Esophagus squamous epithelium (tissue), 5 donors: ENCODE measurements around the gene DYNC1I1. TPM values are rescaled to one million over a fixed set of nuclear protein-coding genes. Genes with fewer than 3 reads are reported as not detected.

ENCODE experiments used
- DNase-seq: peaks from one replicate; lab custom pipeline; 2025; lab: John Stamatoyannopoulos, UW
- H3K27ac ChIP-seq, 4 donors: fragments of 200-600 bp; sonication (generic); one replicate each; pipeline ENCODE4 v1.5.1; 2016 to 2019; ENCODE audit warnings: mild to moderate bottlenecking in 1 of 4
- H3K27me3 ChIP-seq, 4 donors: fragments of 200-600 bp; sonication (generic); 1 replicate in 3 of 4; 2 replicates in 1 of 4; pipeline versions ENCODE4 v1.5.1 to v1.6.0; 2017 to 2021; ENCODE audit warnings: antibody characterized with exemption in 1 of 4
- H3K36me3 ChIP-seq, 3 donors: fragments of 200-600 bp; sonication (generic); one replicate each; pipeline ENCODE4 v1.5.1; 2016 to 2019
- H3K4me1 ChIP-seq, 3 donors: fragments of 200-600 bp; sonication (generic); one replicate each; pipeline ENCODE4 v1.5.1; 2017 to 2019
- H3K4me3 ChIP-seq, 4 donors: fragments of 200-600 bp; sonication (generic); 1 replicate in 3 of 4; 2 replicates in 1 of 4; pipeline ENCODE4 v1.5.1; 2016 to 2019; ENCODE audit warnings: mild to moderate bottlenecking in 2 of 4, moderate library complexity in 1 of 4
- H3K9me3 ChIP-seq, 3 donors: fragments of 200-600 bp; sonication (generic); one replicate each; pipeline ENCODE4 v1.5.1; 2016 to 2019
- POLR2A ChIP-seq, 4 donors: fragments of 450-650 bp; IDR thresholded peaks; one replicate each; pipeline ENCODE4 v1.6.1; 2017; ENCODE audit warnings: antibody characterized with exemption in 4 of 4, mild to moderate bottlenecking in 4 of 4, moderate library complexity in 3 of 4
- WGBS, 2 donors: methylation state at CpG; one replicate each; pipeline ENCODE4 v1.1.5; 2018; 5-methylcytosine and 5-hydroxymethylcytosine counted together
- intact Hi-C: fragments of 100-400 bp; cut with DNase I; formaldehyde crosslinking; loops from one replicate; pipeline ENCODE4 v1.15.0; 2022
- total RNA-seq, 4 donors: library from RNA; depleted of rRNA; stranded (reverse); fragments of >200 nt; gene quantifications; one replicate each; pipeline ENCODE4 v1.1.0, GENCODE V29; 2016
- TF ChIP-seq, protein P1 (sequence below), 6 experiments: fragments of 450-650 bp in 4 of 6; fragments of 200-600 bp in 2 of 6; sonication (generic) in 2 of 6; IDR thresholded peaks; one replicate each; pipeline ENCODE4 v1.5.1; 2016 to 2019; ENCODE audit warnings: antibody characterized with exemption in 6 of 6, mild to moderate bottlenecking in 4 of 6, moderate library complexity in 4 of 6
- donor health status: DM: yes; HTN: yes; CAD: no.

The DYNC1I1 gene
- total RNA-seq, 4 donors from 2014 or later, result 2.0 to 8.0 (median 2.4) TPM

- DNase-seq, result no peak
- Histone ChIP-seq H3K36me3 (no peaks in the 10 kb centered on the region), H3K9me3 (no peaks in the 10 kb centered on the region), H3K27me3 (peaks cover 0 to 4% (median 0%) of the 10 kb centered on the region in 4 donors), H3K27ac (no peak overlapping the region), H3K4me3 (no peak overlapping the region), H3K4me1 (peaks cover 0 to 1% (median 0%) of the 10 kb centered on the region in 3 donors)
- no peak for TF ChIP-seq POLR2A (IDR thresholded peaks at IDR 0.05)
- TF ChIP-seq, protein P1, sequence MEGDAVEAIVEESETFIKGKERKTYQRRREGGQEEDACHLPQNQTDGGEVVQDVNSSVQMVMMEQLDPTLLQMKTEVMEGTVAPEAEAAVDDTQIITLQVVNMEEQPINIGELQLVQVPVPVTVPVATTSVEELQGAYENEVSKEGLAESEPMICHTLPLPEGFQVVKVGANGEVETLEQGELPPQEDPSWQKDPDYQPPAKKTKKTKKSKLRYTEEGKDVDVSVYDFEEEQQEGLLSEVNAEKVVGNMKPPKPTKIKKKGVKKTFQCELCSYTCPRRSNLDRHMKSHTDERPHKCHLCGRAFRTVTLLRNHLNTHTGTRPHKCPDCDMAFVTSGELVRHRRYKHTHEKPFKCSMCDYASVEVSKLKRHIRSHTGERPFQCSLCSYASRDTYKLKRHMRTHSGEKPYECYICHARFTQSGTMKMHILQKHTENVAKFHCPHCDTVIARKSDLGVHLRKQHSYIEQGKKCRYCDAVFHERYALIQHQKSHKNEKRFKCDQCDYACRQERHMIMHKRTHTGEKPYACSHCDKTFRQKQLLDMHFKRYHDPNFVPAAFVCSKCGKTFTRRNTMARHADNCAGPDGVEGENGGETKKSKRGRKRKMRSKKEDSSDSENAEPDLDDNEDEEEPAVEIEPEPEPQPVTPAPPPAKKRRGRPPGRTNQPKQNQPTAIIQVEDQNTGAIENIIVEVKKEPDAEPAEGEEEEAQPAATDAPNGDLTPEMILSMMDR (IDR thresholded peaks at IDR 0.05), result no peak
- 29 to 55% methylated on average over 3 of the region's 3 CpGs for WGBS, 2 donors
- intact Hi-C loops, result no loop called here
These were observed 149.2 kb downstream of the DYNC1I1 start for GRCh38 chr7:95921543-95921942.

GRCh38 chr7:95922191-95922590 is 149.8 kb downstream of the DYNC1I1 start:
- no peak for DNase-seq
- Histone ChIP-seq H3K4me1 (no peaks in the 10 kb centered on the region), H3K27ac (no peak overlapping the region), H3K27me3 (peaks cover 0 to 4% (median 0%) of the 10 kb centered on the region in 4 donors), H3K36me3 (no peaks in the 10 kb centered on the region), H3K9me3 (no peaks in the 10 kb centered on the region), H3K4me3 (no peak overlapping the region)
- intact Hi-C loops, result no loop called here
- no peak for TF ChIP-seq POLR2A (IDR thresholded peaks at IDR 0.05)
- TF ChIP-seq, protein P1 (IDR thresholded peaks at IDR 0.05), result no peak
- whole genome bisulfite sequencing, 2 donors, result 63 to 64% methylated on average over 3 of the region's 3 CpGs

DNA sequence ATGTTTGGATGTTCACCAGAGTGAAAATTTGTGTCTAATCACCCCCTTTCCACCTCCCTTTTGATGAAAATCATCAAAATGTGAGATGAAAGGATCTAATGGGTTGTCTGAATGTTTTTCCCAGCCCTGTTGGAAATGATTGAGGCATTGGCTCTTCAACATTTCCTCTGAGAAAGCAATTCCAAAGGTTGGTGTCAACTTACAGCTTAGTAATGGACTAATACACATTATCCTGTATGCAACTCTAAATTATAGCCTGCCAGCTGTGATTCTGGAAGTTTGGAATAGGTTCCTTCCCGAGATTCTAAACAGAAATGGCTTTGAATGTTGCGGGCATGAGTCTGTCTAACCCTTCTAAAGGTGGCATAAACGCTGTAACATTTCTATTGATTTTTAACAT is 152.9 kb downstream of the DYNC1I1 start:
- Histone ChIP-seq H3K4me1 (no peaks in the 10 kb centered on the region), H3K9me3 (no peaks in the 10 kb centered on the region), H3K27me3 (peaks cover 0 to 4% (median 0%) of the 10 kb centered on the region in 4 donors), H3K27ac (no peak overlapping the region), H3K36me3 (no peaks in the 10 kb centered on the region), H3K4me3 (no peak overlapping the region)
- intact Hi-C loops, result no loop called here
- WGBS, 2 donors, result 56 to 60% methylated on average over 3 of the region's 3 CpGs
- no peak for TF ChIP-seq POLR2A (IDR thresholded peaks at IDR 0.05)
- TF ChIP-seq, protein P1 (IDR thresholded peaks at IDR 0.05), result no peak
- no peak for DNase-seq

- Histone ChIP-seq H3K4me1 (no peaks in the 10 kb centered on the region), H3K36me3 (no peaks in the 10 kb centered on the region), H3K4me3 (no peak overlapping the region), H3K9me3 (no peaks in the 10 kb centered on the region), H3K27ac (no peak overlapping the region), H3K27me3 (peaks cover 0 to 4% (median 0%) of the 10 kb centered on the region in 4 donors)
- DNase-seq, result no peak
- intact Hi-C loops, result no loop called here
- no peak for TF ChIP-seq POLR2A (IDR thresholded peaks at IDR 0.05)
- TF ChIP-seq, protein P1 (IDR thresholded peaks at IDR 0.05), result no peak
These were observed 153.6 kb downstream of the DYNC1I1 start for GRCh38 chr7:95925971-95926370.

GRCh38 chr7:95927756-95928155 is 155.4 kb downstream of the DYNC1I1 start:
- 68 to 69% methylated on average over 4 to 5 of the region's 5 CpGs for WGBS, 2 donors
- Histone ChIP-seq H3K36me3 (no peaks in the 10 kb centered on the region), H3K4me1 (no peaks in the 10 kb centered on the region), H3K27me3 (peaks cover 0 to 4% (median 0%) of the 10 kb centered on the region in 4 donors), H3K9me3 (no peaks in the 10 kb centered on the region), H3K4me3 (no peak overlapping the region), H3K27ac (no peak overlapping the region)
- DNase-seq, result no peak
- TF ChIP-seq, protein P1 (IDR thresholded peaks at IDR 0.05), result no peak
- TF ChIP-seq POLR2A (IDR thresholded peaks at IDR 0.05), result no peak
- intact Hi-C loops, result no loop called here
